NCI-H146 treated with DMSO at 0.1 percent for 48 hours (cell line): Measurements from ENCODE around the gene ALG14.
"Not testable (repeated sequence)": the region's sequence is repeated elsewhere in the genome, so short reads cannot be mapped to it uniquely, and the experiment has no call there.

Experiments used
- DNase-seq: peaks from one replicate; lab custom pipeline; 2025; ENCODE audit not compliant: unreplicated experiment; lab: John Stamatoyannopoulos, UW

Gene ALG14

DNA sequence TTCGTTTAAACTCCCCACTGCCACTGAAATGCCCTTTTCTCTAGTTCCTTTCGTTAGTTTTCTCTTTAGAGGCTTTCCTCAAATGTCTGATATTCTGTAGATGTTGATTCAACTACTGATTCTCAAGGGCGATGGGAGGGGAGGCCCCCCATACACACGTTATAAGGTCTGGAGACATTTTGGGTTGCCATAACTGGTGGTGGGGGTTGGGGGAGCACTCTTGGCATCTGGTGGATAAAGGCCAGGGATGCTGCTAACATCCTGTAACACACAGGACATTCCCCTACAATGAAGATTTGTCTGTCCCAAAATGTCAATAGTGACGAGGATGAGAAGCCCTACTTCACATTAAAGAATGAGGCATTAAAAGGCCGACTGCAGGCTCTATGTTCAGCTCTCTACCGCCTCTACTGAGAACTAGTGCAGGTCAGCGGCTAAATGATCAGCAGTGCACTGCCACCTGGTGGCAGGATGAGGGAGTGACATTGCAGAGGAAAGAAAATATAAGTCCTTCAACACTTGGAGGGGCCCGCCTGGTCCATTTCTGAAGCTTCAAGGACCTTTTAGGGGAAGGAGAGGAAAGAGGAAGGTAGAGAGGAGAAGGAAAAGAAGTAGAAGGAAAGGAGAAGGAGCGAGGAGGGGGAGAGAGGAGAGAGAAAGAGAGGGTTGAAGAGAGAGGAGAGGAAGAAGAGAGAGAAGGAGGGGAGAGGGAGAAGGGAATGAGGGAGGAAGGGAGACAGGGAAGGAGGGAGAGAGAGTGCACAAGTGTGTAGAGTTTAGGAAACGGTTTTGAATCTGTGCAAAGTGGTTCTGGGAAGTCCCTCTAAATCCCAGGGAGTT lies 29.4 kb downstream of the ALG14 start:
- peak; percentile 67 for DNase-seq

DNA sequence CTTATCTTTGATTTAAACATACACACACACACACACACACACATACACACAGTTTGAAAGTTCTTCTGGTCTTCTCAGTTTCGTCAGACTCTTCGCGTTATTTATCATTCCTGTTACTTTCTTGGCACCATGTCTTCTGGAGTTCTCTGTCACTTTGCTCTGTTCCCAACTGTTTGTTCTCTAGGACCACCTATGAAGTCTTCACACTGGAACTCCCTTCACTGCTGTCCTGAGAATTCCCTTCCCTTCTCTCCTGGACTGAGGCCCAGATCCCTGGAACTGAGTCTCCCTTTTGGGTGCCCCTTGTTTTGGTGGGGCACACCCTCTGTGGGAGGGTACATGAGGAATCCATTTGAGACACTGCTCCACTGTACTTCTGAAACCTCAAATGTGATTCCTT lies 30.5 kb downstream of the ALG14 start:
- DNase-seq, result no peak

DNA sequence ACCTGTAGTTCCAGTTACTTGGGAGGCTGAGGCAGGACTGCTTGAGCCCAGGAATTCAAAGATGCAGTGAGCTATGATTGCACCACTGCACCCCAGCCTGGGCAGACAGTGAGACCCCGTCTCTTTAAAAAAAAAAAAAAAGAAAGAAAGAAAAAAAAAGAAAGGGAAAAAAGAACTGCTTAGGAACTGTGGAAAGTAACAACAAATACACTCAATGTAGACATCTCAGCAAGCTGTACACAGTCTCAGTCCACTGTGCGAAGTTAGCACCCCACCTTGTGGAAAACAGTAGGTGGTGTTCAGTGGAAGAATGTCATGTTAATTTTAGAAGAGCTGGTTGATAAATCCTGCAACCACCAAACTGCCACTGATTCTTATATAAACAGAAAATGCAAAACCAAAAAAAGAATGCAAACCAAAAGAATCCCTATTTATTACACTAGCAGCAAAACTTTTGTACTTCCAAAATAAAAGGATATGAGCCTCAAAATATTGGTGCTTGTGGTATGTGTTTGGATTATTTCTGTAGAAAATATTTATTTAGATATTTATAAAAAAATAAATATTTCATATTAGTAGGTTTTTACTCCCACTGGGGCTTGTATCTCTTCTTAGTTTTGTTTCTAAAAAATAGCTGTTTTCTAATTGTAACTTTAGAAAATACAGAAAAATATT lies 31.1 kb downstream of the ALG14 start:
- DNase-seq, result peak; percentile 5

DNA sequence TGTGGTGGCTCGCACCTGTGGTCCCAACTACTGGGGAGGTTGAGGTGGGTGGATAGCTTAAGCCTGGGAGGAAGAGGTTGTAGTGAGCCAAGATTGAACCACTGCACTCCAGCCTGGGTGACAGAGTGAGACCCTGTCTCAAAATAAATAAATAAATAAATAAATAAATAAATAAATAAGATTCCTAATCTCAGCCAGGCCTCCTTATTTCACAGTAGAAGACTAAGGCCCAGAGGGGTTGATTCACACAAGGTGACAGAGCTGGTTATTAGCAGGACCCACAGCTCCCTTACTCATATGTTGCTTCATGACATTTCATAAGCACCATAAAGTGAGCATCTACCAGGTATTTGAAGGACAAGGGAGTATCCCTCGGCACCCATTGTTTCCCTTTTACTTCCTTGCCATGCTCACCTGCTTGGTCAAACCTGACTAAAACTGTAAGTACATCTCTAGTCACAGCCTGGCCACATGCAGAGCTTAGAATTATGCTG lies 32.7 kb downstream of the ALG14 start:
- no peak for DNase-seq

DNA sequence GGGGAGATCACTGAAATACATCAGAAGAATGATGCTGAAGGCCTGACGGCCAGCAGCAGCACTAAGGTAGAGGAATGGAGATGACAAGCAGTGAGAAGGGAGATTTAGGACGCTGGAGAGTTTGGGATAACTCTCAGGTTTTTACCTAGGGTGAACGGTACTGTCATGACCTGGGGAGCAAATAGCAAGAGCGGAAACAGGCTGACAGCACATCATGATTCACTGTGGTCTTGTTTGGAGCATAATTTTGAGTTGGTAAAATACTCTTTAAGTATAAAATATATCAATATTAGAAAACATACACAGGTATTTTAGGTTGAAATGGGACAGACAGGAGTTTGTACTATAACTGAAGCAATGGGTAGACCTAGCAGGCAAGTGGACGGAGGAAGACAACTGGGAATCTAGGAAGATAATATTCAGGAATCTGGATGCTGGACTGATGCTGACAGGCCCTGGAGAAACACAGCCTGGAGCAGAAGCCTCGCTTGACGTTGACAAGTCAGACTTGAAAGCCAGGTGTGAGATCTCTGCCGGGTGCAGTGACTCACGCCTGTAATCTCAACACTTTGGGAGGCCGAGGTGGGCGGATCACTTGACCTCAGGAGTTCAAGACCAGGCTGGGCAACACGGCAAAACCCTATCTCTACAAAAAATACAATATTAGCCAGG lies 33.3 kb downstream of the ALG14 start:
- no peak for DNase-seq

DNA sequence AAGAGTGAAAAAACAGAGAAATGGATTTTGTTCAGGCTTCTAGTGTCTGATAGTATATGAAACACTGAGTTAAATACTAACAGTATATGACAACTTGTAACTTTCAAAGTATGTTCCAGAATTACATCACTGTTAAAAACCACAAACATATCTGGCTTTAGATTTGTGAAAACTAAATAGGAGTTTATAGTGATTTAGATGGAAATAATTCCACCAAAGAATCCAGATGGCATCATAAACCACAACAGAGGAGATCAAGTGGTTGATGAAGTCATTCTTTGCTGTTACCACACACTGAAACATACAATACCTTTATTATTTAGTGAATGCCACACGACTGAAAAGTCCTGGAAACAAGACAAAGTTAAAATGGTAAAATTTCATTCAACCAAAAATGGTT lies 37.2 kb downstream of the ALG14 start:
- DNase-seq, result no peak

DNA sequence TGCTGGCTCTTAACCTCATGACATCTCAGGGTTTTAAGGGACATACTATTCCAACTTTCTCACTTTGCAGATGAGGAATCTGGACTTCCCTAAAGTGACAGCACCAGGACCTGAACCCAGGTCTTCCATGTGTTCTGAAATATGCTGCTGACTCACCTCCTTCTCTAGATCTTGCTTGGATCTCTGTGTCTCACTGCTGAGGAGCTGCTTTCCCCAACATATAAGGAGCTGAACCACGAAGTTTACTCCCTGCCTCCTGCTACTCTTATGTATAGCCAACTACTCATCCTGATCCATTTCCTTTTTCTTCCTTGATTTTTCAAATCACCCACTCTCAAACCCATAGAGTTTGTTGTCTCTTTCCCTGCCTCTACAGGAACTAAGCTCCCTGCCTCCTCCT lies 38.2 kb downstream of the ALG14 start:
- DNase-seq, result no peak

DNA sequence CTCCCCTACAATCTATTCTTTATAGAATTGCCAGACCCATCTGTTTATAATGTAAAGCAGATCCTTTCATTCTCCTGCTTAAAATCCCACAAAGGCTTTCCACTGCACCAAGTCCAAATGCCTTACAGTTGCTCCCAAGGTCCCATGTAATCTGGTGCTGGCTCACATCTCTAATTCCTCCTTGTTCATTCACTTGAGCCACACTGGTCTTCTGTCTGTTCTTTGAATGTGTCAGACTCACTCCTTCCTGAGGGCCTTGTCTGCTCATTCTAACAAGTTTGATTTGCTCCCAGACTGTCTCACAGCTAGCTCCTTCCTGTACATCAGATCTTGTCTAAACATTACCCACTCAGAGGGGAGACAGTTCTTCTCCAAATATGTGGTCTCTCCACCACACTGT lies 38.9 kb downstream of the ALG14 start:
- no peak for DNase-seq

DNA sequence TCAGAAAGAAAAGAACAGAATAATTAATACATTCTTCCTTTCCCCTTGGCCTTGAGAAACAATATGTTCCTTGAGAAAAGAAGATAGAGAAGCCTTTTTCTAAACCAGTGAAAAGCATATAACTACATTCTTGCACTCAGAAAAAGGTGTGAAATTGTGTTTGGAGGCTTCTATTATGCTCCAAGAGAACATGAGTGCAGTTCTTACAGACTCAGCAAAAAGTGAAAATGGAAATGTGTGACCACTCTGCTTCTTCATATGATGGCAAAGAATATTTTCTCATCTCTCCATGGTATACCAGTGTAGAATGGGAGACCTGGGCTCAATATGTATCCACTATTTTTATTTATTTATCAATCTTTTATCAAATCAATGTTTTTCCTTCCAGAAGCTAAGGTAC lies 43.2 kb downstream of the ALG14 start:
- no peak for DNase-seq

DNA sequence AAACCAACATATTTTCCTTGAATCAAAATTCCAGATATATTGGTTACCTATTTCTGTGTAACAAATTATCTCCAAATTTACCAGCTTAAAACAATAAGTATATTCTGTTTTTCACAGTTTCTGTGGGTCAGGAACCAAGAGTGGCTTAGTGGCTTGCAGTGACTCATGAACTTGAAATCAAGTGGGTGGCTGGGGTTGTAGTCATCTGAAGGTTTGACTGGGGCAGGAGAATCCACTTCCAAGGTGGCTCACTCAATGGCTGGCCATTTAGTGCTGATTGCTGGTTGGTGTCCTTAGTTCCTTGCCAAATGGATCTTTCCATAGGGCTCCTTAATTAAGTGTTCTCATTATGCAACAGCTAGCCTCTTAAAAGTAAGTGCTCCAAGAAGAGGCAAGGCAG lies 43.8 kb downstream of the ALG14 start:
- no peak for DNase-seq

DNA sequence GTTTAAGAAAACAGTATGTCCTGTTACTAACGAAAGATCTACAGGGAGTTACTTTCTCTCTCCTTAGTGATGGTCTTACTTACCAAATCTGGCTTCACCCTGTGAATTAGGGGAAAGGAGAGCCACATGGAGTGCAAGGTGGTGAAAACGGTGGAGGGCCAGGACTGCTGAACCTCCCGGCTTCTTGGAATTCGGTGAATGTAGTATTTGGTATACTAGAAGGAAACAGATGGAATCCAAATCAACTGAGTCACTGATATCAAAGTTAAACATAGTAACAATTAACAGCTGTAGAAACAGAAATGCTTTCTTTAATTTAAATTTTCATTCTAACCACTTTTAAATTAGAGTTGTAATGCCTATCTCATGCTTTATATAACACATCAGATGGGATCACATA lies 45.7 kb downstream of the ALG14 start:
- DNase-seq, result no peak

DNA sequence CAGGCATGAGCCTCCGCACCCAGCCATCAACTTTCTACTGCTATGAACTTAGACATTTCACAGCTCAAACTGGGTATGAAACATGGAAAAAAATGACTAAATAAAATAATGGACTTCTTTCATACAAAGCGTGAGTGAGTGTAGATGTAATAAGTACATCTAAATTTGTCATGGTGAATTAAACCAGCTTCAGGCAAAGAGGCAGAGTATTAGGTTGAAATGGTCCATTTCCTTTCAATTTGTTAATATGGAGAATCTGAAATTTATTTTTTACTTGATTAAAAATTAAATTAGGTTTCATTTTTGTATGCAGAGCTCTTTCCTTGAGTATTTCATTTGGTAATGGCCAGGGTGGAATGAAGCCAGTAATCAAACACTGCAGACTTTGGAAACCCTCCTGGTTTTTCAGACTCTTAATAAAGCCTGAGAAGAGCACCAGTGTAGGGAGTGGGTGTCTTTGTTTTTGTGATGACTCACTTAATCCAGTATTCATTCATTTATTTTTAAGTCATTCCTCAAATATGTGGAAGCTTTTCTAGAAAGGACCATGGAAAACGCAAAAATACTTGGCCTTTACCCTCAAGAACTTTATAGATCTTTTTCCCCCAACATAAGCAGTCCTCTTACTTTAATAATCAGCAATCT lies 49.2 kb downstream of the ALG14 start:
- no peak for DNase-seq

DNA sequence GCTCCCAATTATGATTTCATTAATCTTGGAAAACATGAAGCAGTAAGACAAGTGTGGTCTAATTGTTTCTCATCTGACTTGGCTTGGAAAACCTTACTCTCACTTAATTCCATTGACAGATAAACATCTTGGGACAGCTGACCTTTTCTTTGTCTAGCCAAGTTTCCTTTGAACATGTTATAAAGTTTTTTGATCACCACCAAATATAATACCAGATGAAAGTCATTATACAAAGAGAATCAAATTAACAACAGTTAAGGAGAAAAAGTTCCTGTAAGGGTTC lies 50.2 kb downstream of the ALG14 start:
- DNase-seq, result no peak

DNA sequence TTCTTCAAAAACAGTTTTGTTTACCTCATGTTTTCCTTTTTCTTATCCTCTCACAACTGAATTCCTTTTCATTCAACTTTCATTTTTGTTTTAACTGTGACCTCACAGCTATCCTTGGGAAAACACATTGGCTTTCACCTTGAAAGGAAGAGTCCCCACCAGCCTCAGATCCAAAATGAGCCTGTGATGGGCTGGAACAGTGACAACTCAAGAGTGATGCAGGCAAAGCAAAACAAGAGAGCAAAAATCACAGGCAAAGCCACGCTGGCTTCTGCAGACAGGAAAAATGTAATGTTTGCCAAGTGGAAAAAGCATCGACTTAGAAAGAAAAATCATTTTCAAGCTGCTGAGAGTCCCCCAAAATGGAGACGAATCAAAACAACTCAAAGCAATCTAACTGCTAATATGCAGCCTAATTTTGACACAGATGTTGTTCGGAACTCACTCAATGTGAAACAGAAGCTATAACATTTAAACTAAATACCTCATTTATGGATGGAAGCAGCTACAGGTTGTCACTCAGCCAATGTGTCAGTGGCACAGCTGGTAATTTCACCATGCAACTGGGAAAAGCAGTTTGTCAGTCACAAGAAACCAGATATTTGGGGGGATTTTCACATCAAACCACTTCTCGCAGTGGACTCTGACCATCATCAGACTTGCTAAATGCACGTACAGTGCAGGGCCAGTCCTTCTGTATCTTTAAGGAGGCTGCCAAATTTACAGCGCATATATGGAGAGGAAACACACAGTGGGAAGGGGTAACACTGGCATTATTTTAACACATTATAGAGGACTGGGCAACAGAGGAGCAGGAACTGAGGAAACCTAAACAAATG lies 50.7 kb downstream of the ALG14 start:
- no peak for DNase-seq

DNA sequence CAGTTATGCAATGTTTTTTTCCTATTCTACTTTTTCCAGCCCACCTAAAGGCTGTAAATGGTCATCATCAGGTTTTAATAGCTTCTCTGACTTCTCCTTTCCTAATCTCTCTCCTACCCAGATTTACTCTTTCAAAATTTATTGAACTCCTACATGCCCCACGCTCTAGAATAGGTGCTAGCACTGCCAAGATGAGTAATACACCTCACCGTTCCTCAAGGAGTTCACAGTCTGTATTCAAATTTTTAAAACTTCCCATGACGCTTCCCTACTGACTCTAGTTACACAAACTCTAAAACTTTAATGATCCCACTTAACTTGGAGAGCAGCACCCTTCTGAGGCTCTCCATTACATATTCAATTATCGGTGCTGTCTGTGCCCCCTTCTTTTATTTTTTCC lies 51.6 kb downstream of the ALG14 start:
- DNase-seq, result no peak

DNA sequence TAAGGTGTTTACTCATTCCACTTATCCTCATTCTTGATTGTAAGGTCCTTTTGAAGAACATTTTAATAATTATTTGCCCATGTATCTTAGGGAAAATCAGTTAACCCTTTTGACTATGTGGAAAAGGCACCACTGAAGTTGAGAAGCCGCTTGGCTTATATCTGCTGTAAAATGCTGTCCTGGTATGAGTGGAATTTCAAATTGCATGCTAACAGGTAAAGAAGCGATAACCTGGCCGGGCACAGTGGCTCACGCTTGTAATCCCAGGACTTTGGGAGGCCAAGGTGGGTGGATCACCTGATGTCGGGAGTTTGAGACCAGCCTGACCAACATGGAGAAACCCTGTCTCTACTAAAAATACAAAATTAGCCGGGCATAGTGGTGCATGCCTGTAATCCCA lies 53.3 kb downstream of the ALG14 start:
- not testable (repeated sequence) for DNase-seq

DNA sequence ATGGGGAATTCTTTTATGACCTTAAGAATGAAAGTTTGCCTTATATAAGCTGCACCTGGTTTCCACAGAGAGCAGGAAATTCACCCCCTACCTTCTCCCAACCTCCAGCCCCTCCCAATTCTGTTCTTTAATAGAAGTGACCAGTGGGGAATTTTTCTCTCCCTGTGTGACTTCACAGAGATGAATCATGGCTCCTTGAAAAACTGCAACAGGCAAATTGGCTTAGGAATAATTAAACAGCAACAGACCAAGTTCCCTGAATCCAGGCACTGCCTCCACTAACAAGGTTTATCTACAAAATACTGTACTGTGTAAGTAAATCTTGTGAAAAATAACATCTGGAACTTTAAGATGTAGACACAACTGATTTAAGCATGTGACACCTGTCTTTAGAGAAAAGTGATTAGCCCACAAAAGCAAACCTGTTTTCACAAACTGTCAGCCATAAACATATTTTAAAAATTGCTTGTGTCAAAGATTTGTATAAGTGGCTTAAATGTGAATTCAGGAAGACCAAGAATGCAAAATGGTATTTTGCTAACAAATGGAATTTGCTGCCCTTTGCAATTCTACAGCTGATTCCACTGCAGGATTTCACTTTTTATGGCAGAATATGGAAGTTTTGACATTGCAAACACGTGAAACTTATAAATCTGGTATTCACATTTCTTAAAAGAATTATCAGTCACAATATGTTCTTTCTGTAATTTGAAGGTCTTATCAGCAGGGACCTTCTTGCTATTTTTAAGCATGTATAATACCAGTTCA lies 54.0 kb downstream of the ALG14 start:
- DNase-seq, result no peak

DNA sequence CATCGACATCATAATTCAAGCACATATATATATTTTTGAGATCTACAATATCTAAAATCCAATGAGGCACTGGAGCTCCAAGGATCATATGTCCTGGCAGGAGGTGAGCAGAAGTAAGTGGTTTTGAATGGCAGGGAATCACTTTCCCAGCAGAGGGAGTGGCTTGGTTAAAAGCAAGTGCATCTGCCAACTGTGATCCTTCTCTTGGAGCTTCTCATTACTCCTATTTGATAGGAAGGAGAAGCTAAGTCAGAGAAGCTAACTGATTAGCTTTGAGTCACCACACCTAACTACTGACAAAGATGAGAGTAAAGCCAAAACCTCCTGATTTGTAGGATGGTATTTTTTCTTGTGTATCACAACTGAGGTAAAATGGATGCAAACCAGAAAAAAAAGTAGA lies 55.0 kb downstream of the ALG14 start:
- no peak for DNase-seq

DNA sequence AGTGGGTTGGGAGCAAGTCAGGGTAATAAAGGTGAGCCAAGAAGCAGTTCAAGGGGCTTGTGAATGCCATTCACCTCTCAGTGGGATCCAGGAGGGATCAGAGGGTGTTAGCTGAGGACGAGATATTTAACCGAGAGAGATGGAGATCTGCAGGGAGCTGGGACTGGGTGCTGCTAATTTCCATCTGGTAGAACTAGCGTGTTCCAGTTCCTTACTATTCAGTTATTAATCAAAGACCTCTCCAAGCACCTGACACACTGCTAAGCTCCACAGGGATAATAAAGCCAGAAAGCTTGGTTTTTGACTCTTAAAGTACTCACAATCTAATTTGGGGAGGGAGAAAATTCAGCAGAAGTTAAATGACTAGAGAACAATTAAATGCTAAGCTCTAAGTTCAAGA lies 57.7 kb downstream of the ALG14 start:
- DNase-seq, result no peak

DNA sequence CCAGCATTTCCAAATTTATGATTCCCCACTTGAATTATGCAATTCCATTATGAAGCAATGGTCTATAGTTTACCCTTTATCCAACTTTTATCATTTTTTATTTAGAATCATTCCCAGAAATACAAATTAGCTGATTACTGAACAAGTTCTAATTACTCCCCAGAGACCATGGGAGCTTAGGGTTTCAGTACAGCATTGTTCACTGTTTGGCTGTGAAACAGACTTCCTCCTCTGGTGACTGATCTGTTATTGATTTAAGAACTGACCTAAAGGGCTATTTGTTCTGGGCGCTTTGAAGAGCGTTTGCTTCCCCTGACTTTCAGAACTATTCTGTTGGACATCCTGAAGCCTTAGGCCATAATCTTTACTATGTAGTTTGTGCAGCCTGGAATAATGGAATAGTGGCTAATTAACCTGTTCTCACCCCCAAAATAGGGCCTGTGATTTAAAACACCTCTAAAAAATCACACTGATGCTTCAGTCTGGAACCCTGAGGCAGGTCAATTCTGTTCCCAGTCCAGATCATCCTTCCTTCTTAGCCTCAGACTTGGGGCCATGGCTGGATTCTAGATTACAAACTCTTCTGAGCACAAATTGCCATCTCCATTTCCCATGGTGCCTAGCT lies 58.7 kb downstream of the ALG14 start:
- peak; percentile 34 for DNase-seq
